Activated CD8-positive, alpha-beta T cell treated with anti-CD3 and anti-CD28 coated beads for 36 hours (primary cell): ENCODE results near the gene TF. TPM values are rescaled to one million over a fixed set of nuclear protein-coding genes. Genes with fewer than 3 reads are reported as not detected.
"Not testable (repeated sequence)": the region's sequence is repeated elsewhere in the genome, so short reads cannot be mapped to it uniquely, and the experiment has no call there.

Experiments
- ATAC-seq: fragments of 200-7000 bp; cut with Tn5 transposase; one replicate; pipeline ENCODE4 v1.10.0; 2021; ENCODE audit warnings: mild to moderate bottlenecking, moderate library complexity
- CTCF ChIA-PET: fragments of 350-600 bp; sonication (Branson Sonifier 250); formaldehyde crosslinking; loops from one replicate; lab custom pipeline; 2021; ENCODE audit warnings: antibody characterized with exemption; lab: Charles Lee
- POLR2A ChIA-PET: fragments of 350-600 bp; sonication (Branson Sonifier 250); formaldehyde crosslinking; loops from one replicate; lab custom pipeline; 2021; ENCODE audit warnings: antibody characterized with exemption; lab: Charles Lee
- DNase-seq: peaks from one replicate; pipeline ENCODE4 v3.0.0-alpha.2; 2020
- H3K27ac Mint-ChIP-seq: one replicate; pipeline ENCODE4 v1.8.0; 2021; ENCODE audit warnings: mild to moderate bottlenecking, mixed read lengths
- H3K27me3 Mint-ChIP-seq: one replicate; pipeline ENCODE4 v1.8.0; 2021; ENCODE audit warnings: mixed read lengths
- H3K36me3 Mint-ChIP-seq: one replicate; pipeline ENCODE4 v1.8.0; 2021; ENCODE audit warnings: low read depth, mixed read lengths
- H3K4me1 Mint-ChIP-seq: one replicate; pipeline ENCODE4 v1.8.0; 2021; ENCODE audit warnings: low read depth, mixed read lengths
- H3K4me3 Mint-ChIP-seq: one replicate; pipeline ENCODE4 v1.8.0; 2021; ENCODE audit warnings: mild to moderate bottlenecking, moderate library complexity, mixed read lengths
- H3K9me3 Mint-ChIP-seq: one replicate; pipeline ENCODE4 v1.8.0; 2021; ENCODE audit warnings: mixed read lengths
- intact Hi-C: fragments of 100-400 bp; cut with micrococcal nuclease; formaldehyde crosslinking; loops from one replicate; pipeline ENCODE4 v1.10.0; 2022
- total RNA-seq, 2 experiments: library from RNA; stranded (reverse); gene quantifications; one replicate each; pipeline ENCODE4 v1.2.3, GENCODE V29; 2021
- TF ChIP-seq, protein P1 (sequence below): fragments of 200-600 bp; IDR thresholded peaks from one replicate; pipeline ENCODE4 v1.8.0; 2022; ENCODE audit warnings: antibody characterized with exemption, mild to moderate bottlenecking

The TF gene
- total RNA-seq, 2 experiments from 2014 or later = 0.02 to 0.34 TPM

- H3K4me3 Mint-ChIP-seq = no peak overlapping the region
Measured at GRCh38 chr3:133712017-133712416, 34.2 kb upstream of the TF start.

DNA sequence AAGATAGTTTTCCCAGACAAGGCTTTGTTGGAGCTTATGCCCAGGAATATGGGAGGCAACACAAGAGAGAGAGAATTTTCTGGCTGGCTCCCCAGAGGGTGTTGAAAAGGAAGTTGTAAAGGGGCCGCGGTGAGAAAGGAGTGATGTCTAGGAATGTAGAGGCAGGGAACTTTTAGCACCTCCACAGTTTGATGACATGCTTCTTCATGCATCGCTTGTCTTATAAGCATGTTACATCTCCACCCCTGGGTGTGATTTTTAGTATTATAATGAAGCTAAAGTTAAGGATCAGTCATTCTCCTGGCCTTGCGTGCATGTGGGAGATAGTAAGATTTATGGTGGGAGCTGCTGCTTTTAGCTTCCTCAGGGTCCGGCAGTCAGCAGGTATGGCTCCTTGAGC, 32.8 kb upstream of the TF start:
- no peak overlapping the region for H3K27ac Mint-ChIP-seq
- intact Hi-C loops = no loop called here
- H3K9me3 Mint-ChIP-seq = no peaks in the 10 kb centered on the region
- ATAC-seq = no peak
- DNase-seq = no peak
- H3K4me1 Mint-ChIP-seq = no peaks in the 10 kb centered on the region
- H3K36me3 Mint-ChIP-seq = no peaks in the 10 kb centered on the region
- TF ChIP-seq, protein P1, sequence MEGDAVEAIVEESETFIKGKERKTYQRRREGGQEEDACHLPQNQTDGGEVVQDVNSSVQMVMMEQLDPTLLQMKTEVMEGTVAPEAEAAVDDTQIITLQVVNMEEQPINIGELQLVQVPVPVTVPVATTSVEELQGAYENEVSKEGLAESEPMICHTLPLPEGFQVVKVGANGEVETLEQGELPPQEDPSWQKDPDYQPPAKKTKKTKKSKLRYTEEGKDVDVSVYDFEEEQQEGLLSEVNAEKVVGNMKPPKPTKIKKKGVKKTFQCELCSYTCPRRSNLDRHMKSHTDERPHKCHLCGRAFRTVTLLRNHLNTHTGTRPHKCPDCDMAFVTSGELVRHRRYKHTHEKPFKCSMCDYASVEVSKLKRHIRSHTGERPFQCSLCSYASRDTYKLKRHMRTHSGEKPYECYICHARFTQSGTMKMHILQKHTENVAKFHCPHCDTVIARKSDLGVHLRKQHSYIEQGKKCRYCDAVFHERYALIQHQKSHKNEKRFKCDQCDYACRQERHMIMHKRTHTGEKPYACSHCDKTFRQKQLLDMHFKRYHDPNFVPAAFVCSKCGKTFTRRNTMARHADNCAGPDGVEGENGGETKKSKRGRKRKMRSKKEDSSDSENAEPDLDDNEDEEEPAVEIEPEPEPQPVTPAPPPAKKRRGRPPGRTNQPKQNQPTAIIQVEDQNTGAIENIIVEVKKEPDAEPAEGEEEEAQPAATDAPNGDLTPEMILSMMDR = no peak
- CTCF ChIA-PET = no interaction called here
- POLR2A ChIA-PET = no interaction called here
- H3K27me3 Mint-ChIP-seq = no peaks in the 10 kb centered on the region
- H3K4me3 Mint-ChIP-seq = no peak overlapping the region

More at GRCh38 chr3:133712017-133712416, 34.2 kb upstream of the TF start:
- ChIA-PET POLR2A (no interaction called here), CTCF (no interaction called here)
- H3K36me3 Mint-ChIP-seq = no peaks in the 10 kb centered on the region
- no peaks in the 10 kb centered on the region for H3K4me1 Mint-ChIP-seq
- DNase-seq = no peak
- no peaks in the 10 kb centered on the region for H3K9me3 Mint-ChIP-seq
- no peak for ATAC-seq
- H3K27me3 Mint-ChIP-seq = no peaks in the 10 kb centered on the region
- intact Hi-C loops = no loop called here
- TF ChIP-seq, protein P1 = no peak
- H3K27ac Mint-ChIP-seq = no peak overlapping the region

GRCh38 chr3:133717424-133717823, 28.8 kb upstream of the TF start:
- TF ChIP-seq, protein P1 = no peak
- no peaks in the 10 kb centered on the region for H3K36me3 Mint-ChIP-seq

GRCh38 chr3:133722935-133723334, 23.3 kb upstream of the TF start:
- ATAC-seq (no peak), DNase-seq (no peak)
- intact Hi-C loops = no loop called here
- Mint-ChIP-seq H3K27ac (no peak overlapping the region), H3K4me1 (no peaks in the 10 kb centered on the region), H3K36me3 (no peaks in the 10 kb centered on the region), H3K4me3 (no peak overlapping the region), H3K27me3 (peaks cover 5% of the 10 kb centered on the region), H3K9me3 (peaks cover 16% of the 10 kb centered on the region)
- TF ChIP-seq, protein P1 = no peak
- ChIA-PET POLR2A (no interaction called here), CTCF (no interaction called here)

More at GRCh38 chr3:133717424-133717823, 28.8 kb upstream of the TF start:
- intact Hi-C loops = no loop called here
- POLR2A ChIA-PET = no interaction called here
- Mint-ChIP-seq H3K4me1 (no peaks in the 10 kb centered on the region), H3K9me3 (peaks cover 4% of the 10 kb centered on the region), H3K4me3 (no peak overlapping the region), H3K27ac (no peak overlapping the region), H3K27me3 (peaks cover 5% of the 10 kb centered on the region)
- ATAC-seq = no peak
- DNase-seq = no peak
- CTCF ChIA-PET = no interaction called here

- Mint-ChIP-seq H3K9me3 (peaks cover 6% of the 10 kb centered on the region), H3K36me3 (peaks cover 1% of the 10 kb centered on the region)
- POLR2A ChIA-PET = no interaction called here
Measured at GRCh38 chr3:133730993-133731392, 15.2 kb upstream of the TF start.

GRCh38 chr3:133732231-133732630, 14.0 kb upstream of the TF start:
- peaks cover 24% of the 10 kb centered on the region for H3K27me3 Mint-ChIP-seq
- DNase-seq, H3K27ac Mint-ChIP-seq, H3K4me1 Mint-ChIP-seq, H3K4me3 Mint-ChIP-seq, H3K9me3 Mint-ChIP-seq, H3K36me3 Mint-ChIP-seq, POLR2A ChIA-PET, CTCF ChIA-PET, ATAC-seq, intact Hi-C loops: not testable (repeated sequence)

More at GRCh38 chr3:133730993-133731392, 15.2 kb upstream of the TF start:
- no peak for DNase-seq
- CTCF ChIA-PET = no interaction called here
- TF ChIP-seq, protein P1 = no peak
- intact Hi-C loops = no loop called here
- Mint-ChIP-seq H3K27me3 (peaks cover 22% of the 10 kb centered on the region), H3K4me1 (no peaks in the 10 kb centered on the region), H3K27ac (no peak overlapping the region), H3K4me3 (no peak overlapping the region)
- no peak for ATAC-seq
